Activated B cell treated with CpG ODN at 0.5 μM for 24 hours (primary cell): ENCODE data around the gene KIF4B. TPM values are rescaled to one million over a fixed set of nuclear protein-coding genes. Genes with fewer than 3 reads are reported as not detected.

Experiments
- ATAC-seq: fragments of 200-7000 bp; cut with Tn5 transposase; one replicate; pipeline ENCODE4 v1.10.0; 2021; ENCODE audit warnings: low read depth, mild to moderate bottlenecking, moderate library complexity
- CTCF ChIA-PET: fragments of 350-600 bp; sonication (Branson Sonifier 250); formaldehyde crosslinking; loops from one replicate; lab custom pipeline; 2021; ENCODE audit warnings: antibody characterized with exemption; lab: Charles Lee
- POLR2A ChIA-PET: fragments of 350-600 bp; sonication (Branson Sonifier 250); formaldehyde crosslinking; loops from one replicate; lab custom pipeline; 2021; ENCODE audit warnings: antibody characterized with exemption; lab: Charles Lee
- DNase-seq: peaks from one replicate; pipeline ENCODE4 v3.0.0; 2022
- H3K27ac Mint-ChIP-seq: one replicate; pipeline ENCODE4 v1.8.0; 2020; ENCODE audit warnings: mixed read lengths
- H3K27me3 Mint-ChIP-seq: one replicate; pipeline ENCODE4 v1.8.0; 2021; ENCODE audit warnings: mixed read lengths
- H3K36me3 Mint-ChIP-seq: one replicate; pipeline ENCODE4 v1.8.0; 2021; ENCODE audit warnings: low read depth, mixed read lengths
- H3K4me1 Mint-ChIP-seq: one replicate; pipeline ENCODE4 v1.8.0; 2021; ENCODE audit warnings: mixed read lengths
- H3K4me3 Mint-ChIP-seq: one replicate; pipeline ENCODE4 v1.8.0; 2020; ENCODE audit warnings: mild to moderate bottlenecking, mixed read lengths
- H3K9me3 Mint-ChIP-seq: one replicate; pipeline ENCODE4 v1.8.0; 2020; ENCODE audit warnings: mixed read lengths
- intact Hi-C: fragments of 100-400 bp; cut with micrococcal nuclease; formaldehyde crosslinking; loops from one replicate; pipeline ENCODE4 v1.15.1; 2024
- total RNA-seq: library from RNA; stranded (reverse); gene quantifications from 2 replicates; pipeline ENCODE4 v1.2.3, GENCODE V29; 2022
- TF ChIP-seq, protein P1 (sequence below): fragments of 200-600 bp; IDR thresholded peaks from one replicate; pipeline ENCODE4 v1.8.0; 2022; ENCODE audit warnings: antibody characterized with exemption, mild to moderate bottlenecking

The KIF4B gene
- total RNA-seq, 1 donor from 2014 or later: not detected

DNA sequence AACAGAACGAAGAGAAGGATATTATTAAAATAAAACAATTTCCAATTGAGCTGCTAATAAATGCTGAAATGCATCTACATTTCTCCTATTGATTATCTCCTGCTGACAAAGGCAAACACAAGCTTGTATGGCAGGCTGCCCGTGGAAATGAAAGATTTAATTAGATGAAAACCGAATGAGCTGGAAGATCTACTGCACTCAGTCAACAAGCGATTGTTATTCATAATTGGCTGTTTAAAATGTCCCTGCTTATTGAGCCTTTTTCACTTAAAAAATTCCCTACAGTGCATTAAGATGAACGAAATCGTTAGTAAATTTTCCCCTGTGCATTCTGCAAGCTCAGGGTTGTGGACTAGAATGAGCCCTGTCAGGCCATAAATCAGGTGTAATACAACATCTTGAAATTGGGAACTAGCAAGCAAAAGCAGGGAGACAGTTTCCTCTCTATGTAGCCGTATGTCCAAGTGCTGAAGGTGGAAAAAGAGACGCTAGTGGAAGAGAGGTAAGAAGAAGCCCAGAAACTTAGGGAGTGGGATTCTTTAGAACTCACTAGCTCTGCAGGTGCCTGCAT is 28.5 kb upstream of the KIF4B start:
- ATAC-seq (no peak), DNase-seq (no peak)
- Mint-ChIP-seq H3K4me3 (no peak overlapping the region), H3K36me3 (no peaks in the 10 kb centered on the region), H3K4me1 (no peaks in the 10 kb centered on the region), H3K9me3 (no peaks in the 10 kb centered on the region), H3K27ac (no peak overlapping the region), H3K27me3 (peaks cover 3% of the 10 kb centered on the region)
- ChIA-PET POLR2A (no interaction called here), CTCF (no interaction called here)
- TF ChIP-seq, protein P1, sequence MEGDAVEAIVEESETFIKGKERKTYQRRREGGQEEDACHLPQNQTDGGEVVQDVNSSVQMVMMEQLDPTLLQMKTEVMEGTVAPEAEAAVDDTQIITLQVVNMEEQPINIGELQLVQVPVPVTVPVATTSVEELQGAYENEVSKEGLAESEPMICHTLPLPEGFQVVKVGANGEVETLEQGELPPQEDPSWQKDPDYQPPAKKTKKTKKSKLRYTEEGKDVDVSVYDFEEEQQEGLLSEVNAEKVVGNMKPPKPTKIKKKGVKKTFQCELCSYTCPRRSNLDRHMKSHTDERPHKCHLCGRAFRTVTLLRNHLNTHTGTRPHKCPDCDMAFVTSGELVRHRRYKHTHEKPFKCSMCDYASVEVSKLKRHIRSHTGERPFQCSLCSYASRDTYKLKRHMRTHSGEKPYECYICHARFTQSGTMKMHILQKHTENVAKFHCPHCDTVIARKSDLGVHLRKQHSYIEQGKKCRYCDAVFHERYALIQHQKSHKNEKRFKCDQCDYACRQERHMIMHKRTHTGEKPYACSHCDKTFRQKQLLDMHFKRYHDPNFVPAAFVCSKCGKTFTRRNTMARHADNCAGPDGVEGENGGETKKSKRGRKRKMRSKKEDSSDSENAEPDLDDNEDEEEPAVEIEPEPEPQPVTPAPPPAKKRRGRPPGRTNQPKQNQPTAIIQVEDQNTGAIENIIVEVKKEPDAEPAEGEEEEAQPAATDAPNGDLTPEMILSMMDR: no peak
- intact Hi-C loops: no loop called here

DNA sequence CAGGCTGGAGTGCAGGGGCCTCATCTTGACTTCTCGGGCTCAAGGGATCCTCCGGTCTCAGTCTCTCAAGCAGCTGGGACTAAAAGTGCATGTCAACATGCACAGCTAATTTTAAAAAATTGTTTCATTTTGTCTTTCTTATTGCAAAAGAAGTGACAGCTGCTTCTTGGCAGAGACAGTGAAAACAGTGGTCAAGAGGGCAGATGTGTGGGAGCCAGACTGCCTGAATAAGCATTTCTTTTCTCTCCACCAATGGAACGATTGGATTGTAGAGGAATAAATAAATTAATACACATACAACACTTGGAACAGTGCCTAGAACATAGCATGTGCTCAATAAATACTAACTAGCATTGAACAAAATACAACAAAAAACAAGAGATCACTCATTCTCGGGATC is 27.4 kb upstream of the KIF4B start:
- ATAC-seq (no peak), DNase-seq (no peak)
- Mint-ChIP-seq H3K4me1 (no peaks in the 10 kb centered on the region), H3K4me3 (no peak overlapping the region), H3K27me3 (peaks cover 3% of the 10 kb centered on the region), H3K36me3 (no peaks in the 10 kb centered on the region), H3K9me3 (no peaks in the 10 kb centered on the region), H3K27ac (no peak overlapping the region)
- CTCF ChIA-PET: no interaction called here
- POLR2A ChIA-PET: no interaction called here
- TF ChIP-seq, protein P1: no peak
- intact Hi-C loops: no loop called here

DNA sequence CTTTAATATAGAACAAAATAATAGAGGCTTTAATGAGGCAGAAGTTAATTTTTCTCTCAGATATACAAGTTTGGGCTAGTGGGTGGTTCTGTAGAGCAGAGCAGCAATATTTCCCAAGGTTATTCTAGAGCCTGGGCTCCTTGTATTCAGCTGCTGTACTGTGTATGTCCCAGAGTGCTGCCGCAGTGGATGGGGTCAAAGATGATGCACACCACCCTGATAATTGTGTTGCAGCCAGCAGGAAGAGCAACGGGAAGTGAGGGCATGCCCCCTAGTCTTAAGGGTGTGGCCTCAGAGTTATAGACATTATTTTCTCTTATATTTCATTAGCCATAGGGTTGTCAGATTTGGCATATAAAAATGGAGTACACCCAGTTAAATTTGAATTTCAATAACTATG is 23.9 kb upstream of the KIF4B start:
- Mint-ChIP-seq H3K4me1 (peaks cover 3% of the 10 kb centered on the region), H3K27me3 (peaks cover 3% of the 10 kb centered on the region), H3K4me3 (no peak overlapping the region), H3K27ac (no peak overlapping the region), H3K9me3 (no peaks in the 10 kb centered on the region), H3K36me3 (no peaks in the 10 kb centered on the region)
- intact Hi-C loops: no loop called here
- TF ChIP-seq, protein P1: no peak
- no peak for ATAC-seq
- ChIA-PET POLR2A (no interaction called here), CTCF (no interaction called here)
- no peak for DNase-seq

DNA sequence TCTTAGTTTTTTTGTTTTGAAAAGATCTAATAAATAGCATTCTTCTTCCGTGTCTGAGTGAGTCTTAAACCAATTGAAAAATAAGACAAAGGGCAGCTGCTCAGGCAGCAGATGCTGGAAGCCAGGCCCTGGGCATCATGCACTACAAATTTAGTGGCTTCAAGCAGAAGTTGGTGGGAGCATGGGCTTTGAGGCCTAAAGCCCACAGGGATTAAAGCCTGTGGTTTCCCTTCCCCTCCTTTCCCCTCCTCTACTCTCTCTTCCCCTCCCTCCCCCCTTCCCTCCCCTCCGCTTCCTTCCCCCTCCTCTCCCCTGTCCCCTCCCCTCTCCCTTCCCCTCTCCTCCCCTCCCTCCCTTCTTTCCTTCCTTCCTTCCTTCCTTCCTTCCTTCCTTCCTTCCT is 20.1 kb upstream of the KIF4B start:
- ChIA-PET CTCF (no interaction called here), POLR2A (no interaction called here)
- no peaks in the 10 kb centered on the region for H3K9me3 Mint-ChIP-seq
- no peak overlapping the region for H3K4me3 Mint-ChIP-seq
- no peak for ATAC-seq
- DNase-seq: no peak
- H3K27ac Mint-ChIP-seq: no peak overlapping the region
- TF ChIP-seq, protein P1: no peak
- H3K4me1 Mint-ChIP-seq: peaks cover 3% of the 10 kb centered on the region
- intact Hi-C loops: no loop called here
- peaks cover 2% of the 10 kb centered on the region for H3K27me3 Mint-ChIP-seq
- no peaks in the 10 kb centered on the region for H3K36me3 Mint-ChIP-seq

DNA sequence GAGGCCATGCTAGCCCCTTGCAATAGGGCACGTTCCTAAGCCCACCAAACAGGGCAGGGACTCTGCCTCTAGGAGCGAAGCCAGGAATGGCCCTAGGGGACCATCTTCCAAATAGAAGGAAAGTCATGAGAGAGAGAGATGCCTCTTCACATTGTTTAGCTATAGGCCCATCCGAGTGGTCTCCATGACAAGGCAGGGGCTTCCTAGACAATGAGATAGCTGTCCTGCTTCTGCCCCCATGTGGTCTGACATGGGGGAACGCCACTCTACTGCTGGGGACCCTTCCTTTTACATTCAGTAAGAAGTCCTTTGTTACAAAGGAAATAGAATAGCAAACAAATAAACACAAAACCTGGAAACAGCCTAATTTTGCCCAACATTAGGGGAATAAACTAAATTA is 17.9 kb upstream of the KIF4B start:
- H3K27ac Mint-ChIP-seq: no peak overlapping the region
- TF ChIP-seq, protein P1: no peak
- H3K27me3 Mint-ChIP-seq: peaks cover 15% of the 10 kb centered on the region
- no peak overlapping the region for H3K4me3 Mint-ChIP-seq
- no peak for DNase-seq
- intact Hi-C loops: no loop called here
- no peaks in the 10 kb centered on the region for H3K9me3 Mint-ChIP-seq
- peaks cover 3% of the 10 kb centered on the region for H3K4me1 Mint-ChIP-seq
- ATAC-seq: no peak
- no peaks in the 10 kb centered on the region for H3K36me3 Mint-ChIP-seq
- ChIA-PET POLR2A (no interaction called here), CTCF (interaction anchor here (1.5 kb wide), 1 partner anchor 345 kb away, joined by 3 read pairs; no protein-coding TSS in a partner anchor)
